Measurements from ENCODE around the gene ZNF202. TPM values are rescaled to one million over a fixed set of nuclear protein-coding genes. Genes with fewer than 3 reads are reported as not detected.

ZNF202 gene
- total RNA-seq, 4 donors from 2014 or later, result 4.1 to 12.6 (median 7.9) TPM

- DNase-seq (ENCODE audit: low spot score) (no peak), ATAC-seq (ENCODE audit: low FRiP score) (no peak)
Measured at GRCh38 chr11:123692961-123693360, 48.5 kb downstream of the ZNF202 start.

DNA sequence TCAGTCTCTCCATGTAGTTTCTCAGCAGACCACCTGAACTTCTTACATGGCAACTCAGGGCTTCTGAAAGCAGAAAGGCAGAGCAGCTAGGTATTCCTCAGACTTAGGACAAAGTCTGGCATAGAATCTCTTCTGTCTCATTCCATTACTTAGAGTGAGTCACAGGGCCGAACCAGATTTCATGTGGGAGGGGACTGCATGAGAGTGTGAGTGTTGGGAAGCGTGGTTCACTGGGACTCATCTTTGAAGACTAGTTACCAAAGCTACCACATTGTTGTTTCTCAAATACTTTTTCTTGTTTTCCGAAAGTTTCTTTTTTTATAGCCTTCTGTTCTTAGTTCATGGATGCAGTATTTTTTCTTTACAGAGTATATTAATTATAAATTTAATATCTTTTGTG, 51.0 kb downstream of the ZNF202 start:
- DNase-seq (ENCODE audit: low spot score) (no peak), ATAC-seq (ENCODE audit: low FRiP score) (no peak)
- TF ChIP-seq, protein P1, sequence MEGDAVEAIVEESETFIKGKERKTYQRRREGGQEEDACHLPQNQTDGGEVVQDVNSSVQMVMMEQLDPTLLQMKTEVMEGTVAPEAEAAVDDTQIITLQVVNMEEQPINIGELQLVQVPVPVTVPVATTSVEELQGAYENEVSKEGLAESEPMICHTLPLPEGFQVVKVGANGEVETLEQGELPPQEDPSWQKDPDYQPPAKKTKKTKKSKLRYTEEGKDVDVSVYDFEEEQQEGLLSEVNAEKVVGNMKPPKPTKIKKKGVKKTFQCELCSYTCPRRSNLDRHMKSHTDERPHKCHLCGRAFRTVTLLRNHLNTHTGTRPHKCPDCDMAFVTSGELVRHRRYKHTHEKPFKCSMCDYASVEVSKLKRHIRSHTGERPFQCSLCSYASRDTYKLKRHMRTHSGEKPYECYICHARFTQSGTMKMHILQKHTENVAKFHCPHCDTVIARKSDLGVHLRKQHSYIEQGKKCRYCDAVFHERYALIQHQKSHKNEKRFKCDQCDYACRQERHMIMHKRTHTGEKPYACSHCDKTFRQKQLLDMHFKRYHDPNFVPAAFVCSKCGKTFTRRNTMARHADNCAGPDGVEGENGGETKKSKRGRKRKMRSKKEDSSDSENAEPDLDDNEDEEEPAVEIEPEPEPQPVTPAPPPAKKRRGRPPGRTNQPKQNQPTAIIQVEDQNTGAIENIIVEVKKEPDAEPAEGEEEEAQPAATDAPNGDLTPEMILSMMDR (IDR thresholded peaks at IDR 0.05), result no peak

More at GRCh38 chr11:123692961-123693360, 48.5 kb downstream of the ZNF202 start:
- TF ChIP-seq, protein P1 (IDR thresholded peaks at IDR 0.05), result no peak

- TF ChIP-seq, protein P1 (IDR thresholded peaks at IDR 0.05), result no peak
- DNase-seq (ENCODE audit: low spot score) (no peak), ATAC-seq (ENCODE audit: low FRiP score) (no peak)
Measured at GRCh38 chr11:123684601-123685000, 56.9 kb downstream of the ZNF202 start.

DNA sequence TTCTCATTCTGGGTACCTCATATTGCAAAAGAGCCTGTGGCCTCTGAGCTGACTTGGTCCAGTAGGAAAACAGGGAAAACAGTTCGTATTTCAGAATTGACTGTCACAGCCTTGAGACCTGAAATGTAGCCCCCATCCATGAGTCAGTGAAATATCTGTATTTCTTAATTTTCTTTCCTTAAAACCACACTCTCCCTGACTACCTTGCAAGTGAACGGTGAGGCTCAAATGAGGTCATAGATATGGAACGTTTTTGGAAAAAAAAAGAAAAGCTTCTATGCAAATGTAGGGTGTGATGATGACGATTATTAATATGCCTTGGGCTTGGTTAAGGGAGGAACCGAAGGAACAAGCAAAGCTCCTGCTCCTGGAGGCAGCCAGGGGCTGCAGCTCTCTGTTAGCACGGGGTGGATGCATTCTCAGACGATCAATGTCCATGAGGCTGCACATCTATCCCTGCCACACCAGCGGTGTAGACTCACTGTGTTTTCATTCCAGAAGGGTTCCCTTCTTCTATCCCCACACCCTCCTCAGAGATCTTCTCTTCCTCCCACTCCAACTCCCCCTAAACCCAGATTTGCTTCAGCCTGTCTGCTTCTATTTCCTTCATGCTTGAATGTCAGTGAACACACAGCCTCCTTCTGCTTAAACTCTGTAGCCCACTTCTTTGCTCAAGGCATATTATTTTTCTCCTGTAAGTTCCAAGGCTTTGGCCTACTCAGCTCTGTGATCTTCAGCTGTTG, 57.9 kb downstream of the ZNF202 start:
- DNase-seq (ENCODE audit: low spot score) (no peak), ATAC-seq (ENCODE audit: low FRiP score) (no peak)
- TF ChIP-seq, protein P1 (IDR thresholded peaks at IDR 0.05), result no peak

- ATAC-seq (ENCODE audit: low FRiP score) (no peak), DNase-seq (ENCODE audit: low spot score) (no peak)
- TF ChIP-seq, protein P1 (IDR thresholded peaks at IDR 0.05), result no peak
Measured at GRCh38 chr11:123682696-123683410, 58.6 kb downstream of the ZNF202 start.

- TF ChIP-seq, protein P1 (IDR thresholded peaks at IDR 0.05), result no peak
- DNase-seq (ENCODE audit: low spot score) (no peak), ATAC-seq (ENCODE audit: low FRiP score) (no peak)
Measured at GRCh38 chr11:123681030-123681429, 60.4 kb downstream of the ZNF202 start.

All from omental fat pad (tissue), 4 donors.